AG04450 (cell line): ENCODE data around the gene NHS. TPM values are rescaled to one million over a fixed set of nuclear protein-coding genes. Genes with fewer than 3 reads are reported as not detected.

Source experiments
- CTCF ChIA-PET: fragments of 300-600, 350-600 bp; formaldehyde crosslinking; extraction: SDS; loops from one replicate; lab custom pipeline; 2022; ENCODE audit warnings: antibody characterized with exemption, inconsistent platforms; lab: Charles Lee
- POLR2A ChIA-PET: fragments of 350-600 bp; formaldehyde crosslinking; extraction: SDS; loops from one replicate; lab custom pipeline; 2021; ENCODE audit warnings: antibody characterized with exemption, inconsistent platforms; lab: Yijun Ruan, JAX
- DNase-seq: peaks from one replicate; pipeline ENCODE4 v3.0.0-alpha.2; 2011; ENCODE audit warnings: low read depth, low spot score
- H3K27ac ChIP-seq: one replicate; pipeline ENCODE4 v1.5.1; 2012; ENCODE audit warnings: low read depth, low read length, control low read depth
- H3K27me3 ChIP-seq: one replicate; pipeline ENCODE4 v1.6.0; 2012; ENCODE audit warnings: low read length; ENCODE audit not compliant: control insufficient read depth, insufficient read depth
- H3K4me3 ChIP-seq: 2 replicates; pipeline ENCODE4 v1.5.1; 2011; ENCODE audit warnings: mild to moderate bottlenecking, low read depth, low read length, control low read depth
- H3K9me3 ChIP-seq: 2 replicates; pipeline ENCODE4 v1.5.1; 2012; ENCODE audit warnings: low read length; ENCODE audit not compliant: control insufficient read depth, insufficient read depth
- CTCF ChIP-seq: IDR thresholded peaks from 2 replicates; pipeline ENCODE4 v1.5.1; 2011; ENCODE audit warnings: low read depth, low read length, control low read depth, inconsistent platforms
- polyA plus RNA-seq: library from polyadenylated mRNA; depleted of rRNA; stranded (reverse); fragments of >200 nt; gene quantifications from 2 replicates; pipeline ENCODE4 v1.2.3, GENCODE V29; 2011

Gene NHS
- polyA plus RNA-seq, 1 experiment = 2.0 TPM

- ChIA-PET POLR2A (no interaction called here), CTCF (interaction anchor here (0.7 kb wide), 1 partner anchor 134 kb away, joined by 3 read pairs; no protein-coding TSS in a partner anchor)
- H3K27ac ChIP-seq = peak overlapping the region; percentile 21
- no peak for TF ChIP-seq CTCF
- H3K4me3 ChIP-seq = no peak overlapping the region
- H3K9me3 ChIP-seq = no peaks in the 10 kb centered on the region
- no peaks in the 10 kb centered on the region for H3K27me3 ChIP-seq
- no peak for DNase-seq
Observed at GRCh38 chrX:17595456-17596035, 220.5 kb downstream of the NHS start.

GRCh38 chrX:17596061-17596460 lies 221.1 kb downstream of the NHS start:
- ChIA-PET CTCF (no interaction called here), POLR2A (no interaction called here)
- TF ChIP-seq CTCF = no peak
- H3K9me3 ChIP-seq = no peaks in the 10 kb centered on the region
- H3K27me3 ChIP-seq = no peaks in the 10 kb centered on the region
- DNase-seq = no peak
- no peak overlapping the region for H3K27ac ChIP-seq
- no peak overlapping the region for H3K4me3 ChIP-seq

- H3K27me3 ChIP-seq = no peaks in the 10 kb centered on the region
- H3K4me3 ChIP-seq = no peak overlapping the region
- H3K27ac ChIP-seq = no peak overlapping the region
- POLR2A ChIA-PET = no interaction called here
- H3K9me3 ChIP-seq = no peaks in the 10 kb centered on the region
- CTCF ChIA-PET = no interaction called here
- no peak for DNase-seq
- TF ChIP-seq CTCF = no peak
Observed at GRCh38 chrX:17596546-17597205, 221.7 kb downstream of the NHS start.

- no peak overlapping the region for H3K27ac ChIP-seq
- POLR2A ChIA-PET = no interaction called here
Observed at GRCh38 chrX:17597327-17597726, 222.3 kb downstream of the NHS start.

More at GRCh38 chrX:17597327-17597726, 222.3 kb downstream of the NHS start:
- CTCF ChIA-PET = no interaction called here
- H3K4me3 ChIP-seq = no peak overlapping the region
- H3K27me3 ChIP-seq = no peaks in the 10 kb centered on the region
- no peak for TF ChIP-seq CTCF
- DNase-seq = no peak
- H3K9me3 ChIP-seq = no peaks in the 10 kb centered on the region
